ENCODE data around the gene ERMAP.

DNA sequence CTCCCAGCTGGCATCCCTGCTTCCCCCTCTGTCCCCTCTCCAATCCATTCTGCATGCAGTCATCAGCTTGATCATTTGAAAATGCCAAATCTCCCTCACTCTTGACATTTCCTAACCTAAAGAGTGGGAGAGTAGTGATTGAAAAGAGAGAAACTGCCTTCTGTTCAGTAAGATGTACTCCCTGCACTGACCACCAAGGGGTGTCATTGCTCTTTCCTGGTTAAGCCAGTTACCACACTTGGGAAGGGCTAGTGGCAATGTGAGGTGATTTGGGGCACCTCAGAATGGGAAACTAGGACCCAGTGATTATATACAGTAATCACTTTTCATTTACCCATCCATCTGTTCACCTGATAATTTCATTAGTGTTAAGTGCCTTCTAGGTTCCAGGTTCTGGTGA is 39.1 kb upstream of the ERMAP start:
- TF ChIP-seq YY1 (IDR thresholded peaks at IDR 0.05; ENCODE audit: insufficient read depth, insufficient read length) (no peak), ZNF274 (IDR thresholded peaks at IDR 0.05; ENCODE audit: low read depth, low read length) (no peak)

All from NT2/D1 (cell line).